ENCODE measurements around the gene MAGOH. TPM values are rescaled to one million over a fixed set of nuclear protein-coding genes. Genes with fewer than 3 reads are reported as not detected.

The MAGOH gene
- total and polyA plus RNA-seq, 2 donors (not counting 1 experiment from before 2014, with no cell fraction given), result 10.8 to 45.6 TPM

DNA sequence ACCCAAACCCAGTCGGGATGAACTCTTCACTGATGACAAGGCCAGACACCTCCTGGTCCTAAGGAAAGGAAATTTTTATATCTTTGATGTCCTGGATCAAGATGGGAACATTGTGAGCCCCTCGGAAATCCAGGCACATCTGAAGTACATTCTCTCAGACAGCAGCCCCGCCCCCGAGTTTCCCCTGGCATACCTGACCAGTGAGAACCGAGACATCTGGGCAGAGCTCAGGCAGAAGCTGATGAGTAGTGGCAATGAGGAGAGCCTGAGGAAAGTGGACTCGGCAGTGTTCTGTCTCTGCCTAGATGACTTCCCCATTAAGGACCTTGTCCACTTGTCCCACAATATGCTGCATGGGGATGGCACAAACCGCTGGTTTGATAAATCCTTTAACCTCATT is 28.0 kb downstream of the MAGOH start:
- POLR2A ChIA-PET, result interaction anchor here (0.5 kb wide), 1 partner anchor 15 kb away, joined by 4 read pairs; no protein-coding TSS in a partner anchor
- no peak for TF ChIP-seq EZH2 (IDR thresholded peaks at IDR 0.05; ENCODE audit: borderline replicate concordance, insufficient read depth, low read depth, low read length, poor library complexity, severe bottlenecking)
- TF ChIP-seq, protein P1, sequence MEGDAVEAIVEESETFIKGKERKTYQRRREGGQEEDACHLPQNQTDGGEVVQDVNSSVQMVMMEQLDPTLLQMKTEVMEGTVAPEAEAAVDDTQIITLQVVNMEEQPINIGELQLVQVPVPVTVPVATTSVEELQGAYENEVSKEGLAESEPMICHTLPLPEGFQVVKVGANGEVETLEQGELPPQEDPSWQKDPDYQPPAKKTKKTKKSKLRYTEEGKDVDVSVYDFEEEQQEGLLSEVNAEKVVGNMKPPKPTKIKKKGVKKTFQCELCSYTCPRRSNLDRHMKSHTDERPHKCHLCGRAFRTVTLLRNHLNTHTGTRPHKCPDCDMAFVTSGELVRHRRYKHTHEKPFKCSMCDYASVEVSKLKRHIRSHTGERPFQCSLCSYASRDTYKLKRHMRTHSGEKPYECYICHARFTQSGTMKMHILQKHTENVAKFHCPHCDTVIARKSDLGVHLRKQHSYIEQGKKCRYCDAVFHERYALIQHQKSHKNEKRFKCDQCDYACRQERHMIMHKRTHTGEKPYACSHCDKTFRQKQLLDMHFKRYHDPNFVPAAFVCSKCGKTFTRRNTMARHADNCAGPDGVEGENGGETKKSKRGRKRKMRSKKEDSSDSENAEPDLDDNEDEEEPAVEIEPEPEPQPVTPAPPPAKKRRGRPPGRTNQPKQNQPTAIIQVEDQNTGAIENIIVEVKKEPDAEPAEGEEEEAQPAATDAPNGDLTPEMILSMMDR (IDR thresholded peaks at IDR 0.05), result no peak
- H3K27ac Mint-ChIP-seq, result no peak overlapping the region
- H3K27ac ChIP-seq (ENCODE audit: low read length in 2 of 2), result no peak overlapping the region
- peaks cover 1 to 19% (median 18%) of the 10 kb centered on the region in 3 donors for H3K9me3 ChIP-seq (ENCODE audit: control extremely low read depth in 1 of 3, control insufficient read depth in 2 of 3, insufficient read depth in 1 of 3, low read length in 2 of 3)
- peaks cover 2% of the 10 kb centered on the region for H3K9me3 Mint-ChIP-seq (ENCODE audit: insufficient read depth)
- H3K4me1 Mint-ChIP-seq, result no peaks in the 10 kb centered on the region
- no peak overlapping the region for H3K9ac ChIP-seq (ENCODE audit: low read length)
- intact Hi-C loops (cut with micrococcal nuclease), result no loop called here
- no peaks in the 10 kb centered on the region for H4K20me1 ChIP-seq (ENCODE audit: control insufficient read depth, insufficient read depth, low read length, poor library complexity, severe bottlenecking)
- no peaks in the 10 kb centered on the region for H3K27me3 Mint-ChIP-seq
- no peak overlapping the region for H3K4me3 ChIP-seq (ENCODE audit: control extremely low read depth in 1 of 5, extremely low read depth in 1 of 5, insufficient read depth in 1 of 5, low read depth in 2 of 5, low read length in 4 of 5)
- no peaks in the 10 kb centered on the region for H3K27me3 ChIP-seq (replicated peaks in 1 of 4; ENCODE audit: control extremely low read depth in 1 of 4, control insufficient read depth in 3 of 4, insufficient read depth in 4 of 4, low read length in 3 of 4)
- no peak overlapping the region for H3K4me3 Mint-ChIP-seq
- H3K4me1 ChIP-seq (ENCODE audit: control insufficient read depth in 2 of 2, insufficient read depth in 2 of 2, low read length in 2 of 2), result no peaks in the 10 kb centered on the region
- no peak overlapping the region for H2AFZ ChIP-seq (ENCODE audit: insufficient read depth, low read depth, low read length, poor library complexity, severe bottlenecking)
- 100% methylated on average over 2 of the region's 7 CpGs for WGBS (ENCODE audit: insufficient coverage)
- H3K79me2 ChIP-seq (ENCODE audit: control insufficient read depth, insufficient read depth, low read length), result peaks cover 15% of the 10 kb centered on the region
- CTCF ChIA-PET, result interaction anchor here (0.6 kb wide), 1 partner anchor 48 kb away, joined by 4 read pairs; no protein-coding TSS in a partner anchor
- no peak overlapping the region for H3K4me2 ChIP-seq (replicated peaks; ENCODE audit: low read depth, low read length, poor library complexity, severe bottlenecking)
- H3K36me3 ChIP-seq (replicated peaks in 1 of 2; ENCODE audit: control extremely low read depth in 1 of 2, control insufficient read depth in 1 of 2, extremely low read depth in 1 of 2, insufficient read depth in 2 of 2, low read length in 1 of 2), result peaks cover 1 to 76% of the 10 kb centered on the region in 2 experiments
- ATAC-seq (ENCODE audit: low read depth) (no peak), DNase-seq (no peak)

DNA sequence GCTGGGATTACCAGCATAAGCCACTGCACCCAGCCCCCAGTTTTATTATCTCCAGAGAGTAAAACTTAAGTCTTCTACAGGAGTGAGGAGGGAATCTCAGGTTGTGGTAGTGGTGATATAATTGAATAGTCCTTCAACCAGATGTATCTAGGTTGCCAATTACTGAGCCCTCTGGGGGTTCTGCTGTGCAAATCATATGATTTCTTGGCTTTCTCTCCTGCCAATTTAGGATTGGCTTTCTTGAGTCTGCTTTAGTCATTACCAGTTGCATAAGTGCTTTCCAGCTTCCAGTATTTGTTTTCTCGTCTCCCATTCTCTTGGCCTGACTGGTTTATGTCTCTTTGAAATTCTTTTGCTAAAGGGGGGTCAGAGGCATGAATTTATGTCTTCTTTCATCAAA is 30.6 kb downstream of the MAGOH start:
- TF ChIP-seq EZH2 (IDR thresholded peaks at IDR 0.05; ENCODE audit: borderline replicate concordance, insufficient read depth, low read depth, low read length, poor library complexity, severe bottlenecking), result no peak
- TF ChIP-seq, protein P1 (IDR thresholded peaks at IDR 0.05), result no peak
- H3K4me1 ChIP-seq (ENCODE audit: control insufficient read depth in 2 of 2, insufficient read depth in 2 of 2, low read length in 2 of 2), result no peaks in the 10 kb centered on the region
- H3K4me3 ChIP-seq (ENCODE audit: control extremely low read depth in 1 of 5, extremely low read depth in 1 of 5, insufficient read depth in 1 of 5, low read depth in 2 of 5, low read length in 4 of 5), result no peak overlapping the region
- Mint-ChIP-seq H3K9me3 (ENCODE audit: insufficient read depth) (peaks cover 5% of the 10 kb centered on the region), H3K4me1 (no peaks in the 10 kb centered on the region), H3K4me3 (no peak overlapping the region), H3K27ac (no peak overlapping the region), H3K27me3 (no peaks in the 10 kb centered on the region)
- no CpG with 5 or more reads among the region's 1 CpG for WGBS (ENCODE audit: insufficient coverage)
- no peak overlapping the region for H3K9ac ChIP-seq (ENCODE audit: low read length)
- ChIA-PET POLR2A (no interaction called here), CTCF (no interaction called here)
- no peak overlapping the region for H2AFZ ChIP-seq (ENCODE audit: insufficient read depth, low read depth, low read length, poor library complexity, severe bottlenecking)
- H3K4me2 ChIP-seq (replicated peaks; ENCODE audit: low read depth, low read length, poor library complexity, severe bottlenecking), result no peak overlapping the region
- peaks cover 3 to 85% of the 10 kb centered on the region in 2 experiments for H3K36me3 ChIP-seq (replicated peaks in 1 of 2; ENCODE audit: control extremely low read depth in 1 of 2, control insufficient read depth in 1 of 2, extremely low read depth in 1 of 2, insufficient read depth in 2 of 2, low read length in 1 of 2)
- intact Hi-C loops (cut with micrococcal nuclease), result no loop called here
- peaks cover 1 to 25% (median 20%) of the 10 kb centered on the region in 3 donors for H3K9me3 ChIP-seq (ENCODE audit: control extremely low read depth in 1 of 3, control insufficient read depth in 2 of 3, insufficient read depth in 1 of 3, low read length in 2 of 3)
- no peaks in the 10 kb centered on the region for H4K20me1 ChIP-seq (ENCODE audit: control insufficient read depth, insufficient read depth, low read length, poor library complexity, severe bottlenecking)
- no peaks in the 10 kb centered on the region for H3K27me3 ChIP-seq (replicated peaks in 1 of 4; ENCODE audit: control extremely low read depth in 1 of 4, control insufficient read depth in 3 of 4, insufficient read depth in 4 of 4, low read length in 3 of 4)
- H3K79me2 ChIP-seq (ENCODE audit: control insufficient read depth, insufficient read depth, low read length), result peaks cover 21% of the 10 kb centered on the region
- H3K27ac ChIP-seq (ENCODE audit: low read length in 2 of 2), result no peak overlapping the region
- ATAC-seq (ENCODE audit: low read depth) (no peak), DNase-seq (no peak)
